Frontal cortex (tissue), 4 donors: ENCODE results near the gene CXCR2. TPM values are rescaled to one million over a fixed set of nuclear protein-coding genes. Genes with fewer than 3 reads are reported as not detected.

Source experiments
- DNase-seq, 2 donors: peaks; one replicate each; pipeline ENCODE4 v3.0.0; 2012; ENCODE audit warnings: low spot score in 2 of 2
- FAIRE-seq: peaks from 2 replicates; lab custom pipeline; 2012; peaks lifted over from hg19 to GRCh38; lab: Jason Lieb, UNC
- total RNA-seq: library from RNA; depleted of rRNA; stranded (reverse); fragments of >200 nt; gene quantifications from one replicate; pipeline ENCODE4 v1.2.3, GENCODE V29; 2014
- donor health status: control.
- donor health status: control.
- donor health status: control.

The CXCR2 gene
- total RNA-seq, 1 donor from 2014 or later, result under 0.01 TPM

- DNase-seq (no peak), FAIRE-seq (no peak)
Observed at GRCh38 chr2:218179782-218180181, 54.0 kb downstream of the CXCR2 start.

GRCh38 chr2:218180467-218181114 lies 54.8 kb downstream of the CXCR2 start:
- DNase-seq (no peak), FAIRE-seq (no peak)

GRCh38 chr2:218184331-218184730 lies 58.5 kb downstream of the CXCR2 start:
- DNase-seq, result no peak
- no peak for FAIRE-seq

- peak; percentile 12 to 58 for DNase-seq
- FAIRE-seq, result no peak
Observed at GRCh38 chr2:218186355-218186766, 60.5 kb downstream of the CXCR2 start.

Other genes with a start within 250 kb of the CXCR2 start
- 3.7 TPM for gene TNS1, start 123.0 kb upstream of the CXCR2 start, total RNA-seq
- gene RUFY4, start 56.8 kb upstream of the CXCR2 start, total RNA-seq, result not detected
- under 0.01 TPM for gene CXCR1, start 40.9 kb downstream of the CXCR2 start, total RNA-seq
- 139 TPM for gene ARPC2, start 91.2 kb downstream of the CXCR2 start, total RNA-seq
- gene GPBAR1, start 135.0 kb downstream of the CXCR2 start, total RNA-seq, result not detected
- gene AAMP, start 144.1 kb downstream of the CXCR2 start, total RNA-seq, result 98.2 TPM
- gene PNKD, start 144.5 kb downstream of the CXCR2 start, total RNA-seq, result 15.1 TPM
- 9.4 TPM for gene TMBIM1, start 166.5 kb downstream of the CXCR2 start, total RNA-seq
- not detected for gene CATIP, start 230.8 kb downstream of the CXCR2 start, total RNA-seq